ENCODE measurements around the gene PRLH.
A peak's percentile ranks its signal among the peaks of the same experiment; 100 is the strongest.
"Not testable (repeated sequence)": the region's sequence is repeated elsewhere in the genome, so short reads cannot be mapped to it uniquely, and the experiment has no call there.

The PRLH gene

GRCh38 chr2:237591141-237591881, 24.9 kb downstream of the PRLH start:
- peak; percentile 74 for DNase-seq (ENCODE audit: low spot score)
- peak overlapping the region; percentile 59 for H3K27ac ChIP-seq
- TF ChIP-seq CTCF (conservative IDR thresholded peaks at IDR 0.05; ENCODE audit: low read depth), result no peak
- POLR2A ChIA-PET (ENCODE audit: low non-redundant PET), result interaction anchor here (0.7 kb wide), 1 partner anchor 11 kb away, joined by 3 read pairs; no protein-coding TSS in a partner anchor
- CTCF ChIA-PET, result interaction anchor here (0.7 kb wide), 1 partner anchor 1072 kb away, joined by 7 read pairs; no protein-coding TSS in a partner anchor

GRCh38 chr2:237592425-237592980, 26.1 kb downstream of the PRLH start:
- TF ChIP-seq CTCF (conservative IDR thresholded peaks at IDR 0.05; ENCODE audit: low read depth), result no peak
- ChIA-PET POLR2A (ENCODE audit: low non-redundant PET) (no interaction called here), CTCF (interaction anchor here (0.7 kb wide), 1 partner anchor 786 kb away, joined by 5 read pairs; no protein-coding TSS in a partner anchor)
- no peak overlapping the region for H3K27ac ChIP-seq
- no peak for DNase-seq (ENCODE audit: low spot score)

GRCh38 chr2:237593036-237593435, 26.7 kb downstream of the PRLH start:
- no peak for TF ChIP-seq CTCF (conservative IDR thresholded peaks at IDR 0.05; ENCODE audit: low read depth)
- no peak overlapping the region for H3K27ac ChIP-seq
- no peak for DNase-seq (ENCODE audit: low spot score)
- CTCF ChIA-PET, result interaction anchor here (0.7 kb wide), 1 partner anchor 20 kb away, joined by 3 read pairs; no protein-coding TSS in a partner anchor
- POLR2A ChIA-PET (ENCODE audit: low non-redundant PET), result no interaction called here

- no peak for DNase-seq (ENCODE audit: low spot score)
- no peak for TF ChIP-seq CTCF (conservative IDR thresholded peaks at IDR 0.05; ENCODE audit: low read depth)
- H3K27ac ChIP-seq, result no peak overlapping the region
- ChIA-PET POLR2A (ENCODE audit: low non-redundant PET) (no interaction called here), CTCF (interaction anchor here (0.7 kb wide), 1 partner anchor 21 kb away, joined by 3 read pairs; no protein-coding TSS in a partner anchor)
Observed at GRCh38 chr2:237593596-237594320, 27.4 kb downstream of the PRLH start.

GRCh38 chr2:237594514-237594871, 28.1 kb downstream of the PRLH start:
- no peak for DNase-seq (ENCODE audit: low spot score)
- ChIA-PET POLR2A (ENCODE audit: low non-redundant PET) (no interaction called here), CTCF (no interaction called here)
- TF ChIP-seq CTCF (conservative IDR thresholded peaks at IDR 0.05; ENCODE audit: low read depth), result no peak
- no peak overlapping the region for H3K27ac ChIP-seq

GRCh38 chr2:237595829-237596519, 29.6 kb downstream of the PRLH start:
- POLR2A ChIA-PET (ENCODE audit: low non-redundant PET); H3K27ac ChIP-seq; DNase-seq (ENCODE audit: low spot score): not testable (repeated sequence)
- CTCF ChIA-PET, result interaction anchor here (0.6 kb wide), 1 partner anchor 161 kb away, joined by 3 read pairs; no protein-coding TSS in a partner anchor
